Amygdala (tissue), 56 donors: ENCODE results near the gene ITPR3.

Experiments used
- DNase-seq, 56 donors: peaks; one replicate each; lab custom pipeline; 2025; lab: John Stamatoyannopoulos, UW

ITPR3 gene

DNA sequence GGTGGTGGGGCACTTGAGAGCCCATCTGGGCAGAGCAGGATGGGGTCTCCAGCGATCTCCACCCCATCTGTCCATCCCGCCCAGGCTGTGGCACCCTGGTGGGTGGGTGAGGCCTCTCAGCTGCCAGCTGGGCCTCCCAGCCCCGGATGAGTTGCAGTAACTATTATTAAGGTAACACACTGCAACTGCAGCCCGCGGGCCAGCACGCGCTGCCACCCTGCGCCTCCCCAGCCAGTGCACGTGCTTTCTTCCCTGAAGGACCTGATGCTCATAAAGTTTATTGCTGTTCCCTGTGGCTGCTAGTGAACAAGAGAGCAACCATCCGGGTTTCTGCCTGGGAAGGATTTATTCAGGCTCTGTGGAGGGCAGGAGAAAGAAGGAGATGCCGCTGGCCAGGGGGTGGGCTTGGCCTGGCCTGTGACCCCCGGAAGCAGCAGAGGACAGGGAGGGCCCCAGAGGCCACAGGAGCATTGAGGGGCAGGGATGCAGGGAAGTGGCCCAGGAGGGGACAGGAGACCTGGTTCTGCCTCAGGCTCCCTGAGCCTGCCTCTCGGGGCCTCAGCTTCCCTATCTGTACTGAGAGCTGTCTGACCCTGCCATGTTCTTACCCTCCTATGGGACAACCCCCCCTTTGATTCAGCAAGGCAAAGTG is 123.9 kb downstream of the ITPR3 start:
- DNase-seq: no peak

DNA sequence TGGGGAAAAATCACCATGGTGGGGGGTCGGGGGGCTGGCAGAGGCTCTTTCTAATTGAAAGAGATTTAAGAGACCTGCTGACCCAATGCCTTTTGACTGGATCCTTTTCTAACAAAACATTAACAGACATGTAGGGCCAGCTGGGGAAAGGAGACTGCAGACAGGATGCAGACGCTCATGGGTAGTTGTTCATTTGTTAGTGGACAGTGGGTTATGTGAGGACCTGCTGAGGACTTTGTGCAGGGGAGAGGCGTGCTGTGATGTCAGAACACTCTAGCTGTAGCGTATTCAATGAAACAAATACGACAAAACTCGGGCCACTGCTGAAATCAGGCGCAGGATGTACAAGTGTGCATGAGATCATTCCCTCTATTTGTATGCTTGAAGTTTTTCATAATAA is 124.4 kb downstream of the ITPR3 start:
- DNase-seq: peak in 1 of 56 donors; percentile 12
